Measurements from ENCODE around the gene LOXL4. TPM values are rescaled to one million over a fixed set of nuclear protein-coding genes. Genes with fewer than 3 reads are reported as not detected.

The LOXL4 gene
- total and polyA plus RNA-seq, 2 donors, result 0.99 to 3.6 TPM

DNA sequence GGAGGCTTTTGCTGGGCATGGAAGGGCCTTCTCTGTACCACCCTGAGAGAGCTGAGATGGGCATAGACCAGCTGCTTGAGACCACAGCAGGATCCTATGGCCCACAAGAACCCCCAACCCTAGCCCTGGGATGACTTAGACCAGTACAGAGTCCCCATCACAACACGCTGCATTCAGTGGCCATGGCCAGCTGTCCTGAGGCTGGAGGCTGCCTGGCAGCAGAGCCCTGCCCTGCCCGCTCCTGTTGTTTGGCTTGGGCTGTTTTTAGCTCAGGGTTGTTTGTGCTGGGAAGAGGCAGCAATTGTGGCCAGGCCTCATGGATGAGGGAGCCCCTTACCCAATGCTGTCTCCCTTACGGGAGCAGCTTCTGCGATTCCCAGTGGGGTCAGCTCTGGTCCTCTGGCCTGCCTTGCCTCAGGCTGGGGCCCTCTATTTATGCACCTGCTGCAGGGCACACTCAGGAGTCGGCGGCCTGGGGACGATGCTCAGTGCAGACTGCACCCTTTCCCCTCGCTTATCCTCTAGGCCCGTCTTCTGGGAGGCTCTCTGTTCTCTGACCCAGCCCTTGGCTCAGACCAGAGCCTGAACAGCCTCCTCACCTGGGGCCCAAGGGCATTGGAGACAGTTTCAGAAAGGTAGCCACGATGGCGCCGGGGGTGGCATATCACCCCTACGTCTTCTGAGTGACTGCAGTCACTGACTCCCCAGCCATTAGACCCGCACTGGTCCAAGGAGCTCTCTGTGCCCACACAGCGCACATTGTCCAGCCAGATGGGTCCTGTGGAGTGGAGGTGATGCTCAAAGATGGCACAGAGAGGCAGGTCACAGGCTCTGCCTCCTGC is 6.3 kb downstream of the LOXL4 start:
- DNase-seq (ENCODE audit: low read depth in 6 of 9, low spot score in 9 of 9), result no peak
- WGBS, result 91% methylated on average over 15 of the region's 15 CpGs
- H3K36me3 ChIP-seq (ENCODE audit: control insufficient read depth in 2 of 2, insufficient read depth in 2 of 2, low read length in 1 of 2), result no peaks in the 10 kb centered on the region
- H3K4me1 ChIP-seq (ENCODE audit: control insufficient read depth in 2 of 2, insufficient read depth in 2 of 2, low read length in 2 of 2), result no peaks in the 10 kb centered on the region
- H3K9me3 ChIP-seq (ENCODE audit: control insufficient read depth in 2 of 2, insufficient read depth in 1 of 2, low read length in 1 of 2), result no peaks in the 10 kb centered on the region
- H3K4me3 ChIP-seq (ENCODE audit: low read length in 2 of 2), result no peak overlapping the region
- no peak overlapping the region for H3K27ac ChIP-seq (ENCODE audit: low read depth in 1 of 2, low read length in 1 of 2)
- H3K27me3 ChIP-seq (ENCODE audit: control insufficient read depth in 2 of 2, insufficient read depth in 1 of 2, low read length in 1 of 2), result peaks cover 0 to 6% of the 10 kb centered on the region in 2 donors

DNA sequence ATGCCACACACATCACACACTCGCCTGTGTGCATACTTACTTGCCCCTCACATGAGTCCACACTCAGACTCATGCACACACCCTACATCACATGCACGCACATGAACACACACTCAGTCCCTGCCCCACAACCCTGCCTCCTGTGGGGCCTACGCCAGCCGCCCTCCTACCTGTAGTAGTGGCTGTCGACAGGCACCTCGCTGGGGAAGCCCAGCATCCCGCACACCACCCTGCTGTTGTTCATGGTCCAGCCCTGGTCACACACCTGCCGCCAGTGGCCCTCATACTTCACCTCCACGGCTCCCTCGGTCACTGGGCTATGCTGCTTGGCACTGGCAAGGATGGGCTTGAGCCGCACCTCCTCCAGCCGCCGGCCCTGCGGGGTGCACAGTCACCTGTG is 7.2 kb downstream of the LOXL4 start:
- Histone ChIP-seq H3K36me3 (ENCODE audit: control insufficient read depth in 2 of 2, insufficient read depth in 2 of 2, low read length in 1 of 2) (peaks cover 0 to 1% of the 10 kb centered on the region in 2 donors), H3K9me3 (ENCODE audit: control insufficient read depth in 2 of 2, insufficient read depth in 1 of 2, low read length in 1 of 2) (no peaks in the 10 kb centered on the region), H3K4me3 (ENCODE audit: low read length in 2 of 2) (no peak overlapping the region), H3K27ac (ENCODE audit: low read depth in 1 of 2, low read length in 1 of 2) (no peak overlapping the region), H3K27me3 (ENCODE audit: control insufficient read depth in 2 of 2, insufficient read depth in 1 of 2, low read length in 1 of 2) (no peaks in the 10 kb centered on the region), H3K4me1 (ENCODE audit: control insufficient read depth in 2 of 2, insufficient read depth in 2 of 2, low read length in 2 of 2) (no peaks in the 10 kb centered on the region)
- 96% methylated on average over 14 of the region's 14 CpGs for WGBS
- DNase-seq (ENCODE audit: low read depth in 6 of 9, low spot score in 9 of 9), result no peak

DNA sequence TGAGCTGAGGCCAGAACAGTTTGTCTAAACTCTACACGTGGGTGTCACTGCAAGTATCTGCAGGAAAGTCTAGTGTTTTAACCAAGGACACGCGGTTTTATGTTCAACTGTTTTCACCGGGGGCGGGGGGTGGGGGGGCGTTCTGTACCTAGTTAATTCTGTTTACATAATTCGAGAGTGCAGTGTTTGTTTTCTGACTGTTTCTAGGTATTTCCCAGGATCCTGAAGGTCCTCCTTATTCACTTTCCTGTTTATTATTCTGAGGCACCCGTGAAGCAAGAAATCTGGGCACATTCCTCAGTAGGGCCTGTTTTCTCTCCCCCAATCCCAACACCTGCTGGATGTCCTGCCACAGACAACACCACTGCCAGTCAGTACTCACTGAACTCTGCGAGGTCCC is 7.6 kb downstream of the LOXL4 start:
- WGBS, result 91% methylated on average over 9 of the region's 9 CpGs
- H3K36me3 ChIP-seq (ENCODE audit: control insufficient read depth in 2 of 2, insufficient read depth in 2 of 2, low read length in 1 of 2), result peaks cover 0 to 5% of the 10 kb centered on the region in 2 donors
- H3K27ac ChIP-seq (ENCODE audit: low read depth in 1 of 2, low read length in 1 of 2), result no peak overlapping the region

DNA sequence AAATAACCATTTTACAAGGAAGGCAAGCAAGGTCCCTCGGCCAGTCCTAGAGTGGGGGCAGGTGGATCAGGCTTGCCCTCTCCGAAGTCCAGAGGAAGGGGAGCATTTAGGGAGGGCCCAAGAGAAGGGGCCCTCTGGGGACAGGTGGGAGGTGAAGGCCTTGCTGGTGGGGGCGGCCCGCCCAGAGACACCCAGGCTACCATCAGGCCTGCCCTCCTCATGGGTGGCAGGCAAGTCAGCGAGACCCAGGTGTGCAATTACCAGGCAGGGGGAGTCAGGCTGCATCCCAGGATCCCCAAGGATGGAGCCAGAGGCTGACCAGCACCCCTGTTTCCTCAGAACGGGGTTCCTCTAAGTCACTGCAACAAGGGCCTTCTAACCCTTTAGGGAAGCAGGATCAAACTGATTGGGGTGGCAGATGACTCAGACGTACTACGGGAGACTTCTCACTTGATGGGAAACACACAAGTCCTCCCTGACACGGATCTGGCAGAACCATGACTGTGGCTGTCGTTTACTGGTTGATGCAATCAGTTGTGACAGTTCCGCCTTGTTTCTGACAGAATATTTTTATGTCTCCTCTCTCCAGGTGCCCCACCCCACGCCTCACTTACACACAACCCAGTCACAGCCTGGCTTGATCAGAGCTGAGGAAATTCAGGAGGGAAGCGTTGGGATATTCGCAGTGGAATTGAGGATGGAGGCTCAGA is 8.2 kb downstream of the LOXL4 start:
- Histone ChIP-seq H3K4me3 (ENCODE audit: low read length in 2 of 2) (no peak overlapping the region), H3K36me3 (ENCODE audit: control insufficient read depth in 2 of 2, insufficient read depth in 2 of 2, low read length in 1 of 2) (peaks cover 0 to 6% of the 10 kb centered on the region in 2 donors), H3K27ac (ENCODE audit: low read depth in 1 of 2, low read length in 1 of 2) (no peak overlapping the region), H3K9me3 (ENCODE audit: control insufficient read depth in 2 of 2, insufficient read depth in 1 of 2, low read length in 1 of 2) (no peaks in the 10 kb centered on the region), H3K4me1 (ENCODE audit: control insufficient read depth in 2 of 2, insufficient read depth in 2 of 2, low read length in 2 of 2) (no peaks in the 10 kb centered on the region), H3K27me3 (ENCODE audit: control insufficient read depth in 2 of 2, insufficient read depth in 1 of 2, low read length in 1 of 2) (no peaks in the 10 kb centered on the region)
- no peak for DNase-seq (ENCODE audit: low read depth in 6 of 9, low spot score in 9 of 9)
- WGBS, result 91% methylated on average over 14 of the region's 14 CpGs

More for the DNA sequence above, 7.6 kb downstream of the LOXL4 start:
- Histone ChIP-seq H3K27me3 (ENCODE audit: control insufficient read depth in 2 of 2, insufficient read depth in 1 of 2, low read length in 1 of 2) (no peaks in the 10 kb centered on the region), H3K4me1 (ENCODE audit: control insufficient read depth in 2 of 2, insufficient read depth in 2 of 2, low read length in 2 of 2) (no peaks in the 10 kb centered on the region), H3K4me3 (ENCODE audit: low read length in 2 of 2) (no peak overlapping the region), H3K9me3 (ENCODE audit: control insufficient read depth in 2 of 2, insufficient read depth in 1 of 2, low read length in 1 of 2) (no peaks in the 10 kb centered on the region)
- no peak for DNase-seq (ENCODE audit: low read depth in 6 of 9, low spot score in 9 of 9)

DNA sequence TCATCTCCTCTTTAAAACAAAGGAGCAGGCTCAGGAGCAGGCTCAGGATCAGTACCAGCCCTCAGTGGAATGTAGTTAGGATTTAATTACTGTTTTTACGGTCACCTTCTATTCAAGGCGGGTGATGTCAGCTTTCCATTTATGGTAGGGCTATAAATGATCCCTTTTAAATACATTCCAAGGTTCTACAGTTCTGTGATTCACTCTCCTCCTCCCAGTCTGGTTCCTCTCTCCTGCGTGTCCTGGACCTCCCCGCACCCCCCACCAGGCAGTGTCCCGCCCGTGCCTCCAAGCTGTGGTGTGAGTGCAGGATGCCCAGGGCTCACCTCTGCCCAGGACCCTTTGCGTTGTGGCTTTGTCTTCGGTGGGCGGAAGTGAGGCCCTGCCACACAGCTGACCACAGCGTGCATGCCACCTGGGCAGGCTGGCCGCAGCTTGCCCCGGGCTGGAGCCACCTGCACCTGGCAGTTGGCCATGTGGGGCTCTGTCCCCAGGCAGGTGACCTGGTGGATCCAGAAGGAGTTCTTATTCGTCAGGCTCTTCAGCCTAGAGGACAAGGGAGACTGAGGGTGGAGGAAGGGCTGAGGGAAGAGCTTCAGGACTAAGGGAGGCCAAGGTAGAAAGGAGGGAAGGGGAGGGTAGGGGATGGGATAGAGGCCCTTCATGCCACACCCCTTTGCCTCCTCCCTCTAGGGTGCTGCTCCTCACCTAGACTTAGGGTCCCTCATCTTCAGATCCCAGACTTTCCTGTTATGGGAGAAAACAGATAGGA is 9.1 kb downstream of the LOXL4 start:
- H3K27me3 ChIP-seq (ENCODE audit: control insufficient read depth in 2 of 2, insufficient read depth in 1 of 2, low read length in 1 of 2), result no peaks in the 10 kb centered on the region
- peaks cover 0 to 6% of the 10 kb centered on the region in 2 donors for H3K36me3 ChIP-seq (ENCODE audit: control insufficient read depth in 2 of 2, insufficient read depth in 2 of 2, low read length in 1 of 2)
- DNase-seq (ENCODE audit: low read depth in 6 of 9, low spot score in 9 of 9), result no peak
- H3K9me3 ChIP-seq (ENCODE audit: control insufficient read depth in 2 of 2, insufficient read depth in 1 of 2, low read length in 1 of 2), result no peaks in the 10 kb centered on the region
- H3K4me1 ChIP-seq (ENCODE audit: control insufficient read depth in 2 of 2, insufficient read depth in 2 of 2, low read length in 2 of 2), result no peaks in the 10 kb centered on the region
- WGBS, result 82% methylated on average over 13 of the region's 13 CpGs
- H3K27ac ChIP-seq (ENCODE audit: low read depth in 1 of 2, low read length in 1 of 2), result no peak overlapping the region
- no peak overlapping the region for H3K4me3 ChIP-seq (ENCODE audit: low read length in 2 of 2)

DNA sequence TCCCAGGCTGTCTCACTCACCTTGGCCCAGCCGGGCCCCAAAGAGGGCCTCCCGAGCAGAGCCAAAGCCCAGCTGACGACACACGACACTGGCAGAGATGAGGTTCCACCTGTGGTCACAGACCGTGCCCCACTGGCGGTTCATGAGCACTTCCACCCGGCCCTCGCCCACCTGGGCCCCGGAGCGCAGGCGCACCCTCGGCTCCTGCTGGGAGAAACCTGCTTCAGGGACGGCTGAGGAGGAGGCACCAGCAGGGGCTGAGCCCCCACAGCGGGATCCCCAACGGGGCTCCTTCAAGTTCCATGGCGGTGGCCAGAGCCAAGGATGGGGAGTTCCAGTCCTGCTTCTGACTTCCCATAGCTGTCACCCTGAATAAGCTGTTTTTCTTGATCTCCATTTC is 10.0 kb downstream of the LOXL4 start:
- Histone ChIP-seq H3K36me3 (ENCODE audit: control insufficient read depth in 2 of 2, insufficient read depth in 2 of 2, low read length in 1 of 2) (peaks cover 0 to 6% of the 10 kb centered on the region in 2 donors), H3K27ac (ENCODE audit: low read depth in 1 of 2, low read length in 1 of 2) (no peak overlapping the region), H3K27me3 (ENCODE audit: control insufficient read depth in 2 of 2, insufficient read depth in 1 of 2, low read length in 1 of 2) (no peaks in the 10 kb centered on the region), H3K9me3 (ENCODE audit: control insufficient read depth in 2 of 2, insufficient read depth in 1 of 2, low read length in 1 of 2) (no peaks in the 10 kb centered on the region), H3K4me1 (ENCODE audit: control insufficient read depth in 2 of 2, insufficient read depth in 2 of 2, low read length in 2 of 2) (no peaks in the 10 kb centered on the region), H3K4me3 (ENCODE audit: low read length in 2 of 2) (no peak overlapping the region)
- 94% methylated on average over 16 of the region's 16 CpGs for WGBS
- DNase-seq (ENCODE audit: low read depth in 6 of 9, low spot score in 9 of 9), result no peak

DNA sequence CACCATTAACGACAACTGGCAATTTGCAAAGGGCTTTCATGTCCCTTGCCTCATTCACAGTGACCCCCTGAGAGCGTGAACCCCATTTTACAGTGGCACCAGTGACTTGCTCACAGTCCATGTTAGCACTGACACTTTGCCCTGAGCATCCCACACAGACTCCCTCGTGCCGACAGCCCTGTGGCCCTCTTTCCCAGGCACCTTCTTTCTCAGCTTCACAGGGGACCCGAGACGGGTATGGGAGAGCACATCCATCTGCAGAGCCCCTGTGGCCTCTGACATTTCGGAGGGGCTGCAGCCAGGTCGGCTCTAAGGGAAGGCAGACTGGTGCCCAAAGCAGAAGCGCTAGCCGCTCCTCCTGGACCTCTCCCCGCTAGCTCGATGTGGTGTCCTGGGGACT is 10.8 kb downstream of the LOXL4 start:
- H3K4me3 ChIP-seq (ENCODE audit: low read length in 2 of 2), result no peak overlapping the region
- H3K9me3 ChIP-seq (ENCODE audit: control insufficient read depth in 2 of 2, insufficient read depth in 1 of 2, low read length in 1 of 2), result no peaks in the 10 kb centered on the region
- H3K27ac ChIP-seq (ENCODE audit: low read depth in 1 of 2, low read length in 1 of 2), result no peak overlapping the region
- no peaks in the 10 kb centered on the region for H3K27me3 ChIP-seq (ENCODE audit: control insufficient read depth in 2 of 2, insufficient read depth in 1 of 2, low read length in 1 of 2)
- 97% methylated on average over 12 of the region's 12 CpGs for WGBS
- H3K4me1 ChIP-seq (ENCODE audit: control insufficient read depth in 2 of 2, insufficient read depth in 2 of 2, low read length in 2 of 2), result no peaks in the 10 kb centered on the region
- DNase-seq (ENCODE audit: low read depth in 6 of 9, low spot score in 9 of 9), result no peak
- H3K36me3 ChIP-seq (ENCODE audit: control insufficient read depth in 2 of 2, insufficient read depth in 2 of 2, low read length in 1 of 2), result peaks cover 0 to 10% of the 10 kb centered on the region in 2 donors

DNA sequence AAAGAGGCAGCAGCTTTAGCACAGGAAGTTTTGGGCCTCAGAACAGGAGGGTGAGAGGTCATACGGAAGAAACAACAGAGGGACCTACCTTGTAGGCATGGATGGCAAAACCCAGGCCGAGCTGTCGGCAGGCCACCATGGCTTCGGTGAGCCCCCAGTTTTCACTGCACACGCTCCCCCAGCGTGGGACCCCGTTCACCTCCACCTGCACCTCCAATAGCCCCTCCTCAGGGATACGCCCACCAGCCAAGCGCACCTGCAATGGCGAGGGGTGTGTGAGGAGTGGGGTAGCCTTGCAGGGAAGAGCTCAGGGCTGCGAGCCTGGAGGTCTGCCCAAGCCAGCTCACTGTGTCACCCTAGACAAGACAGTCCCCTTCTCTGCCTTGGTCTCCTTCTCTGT is 11.3 kb downstream of the LOXL4 start:
- WGBS, result 97% methylated on average over 11 of the region's 11 CpGs
- H3K36me3 ChIP-seq (ENCODE audit: control insufficient read depth in 2 of 2, insufficient read depth in 2 of 2, low read length in 1 of 2), result peaks cover 0 to 10% of the 10 kb centered on the region in 2 donors
- H3K4me1 ChIP-seq (ENCODE audit: control insufficient read depth in 2 of 2, insufficient read depth in 2 of 2, low read length in 2 of 2), result no peaks in the 10 kb centered on the region
- no peak for DNase-seq (ENCODE audit: low read depth in 6 of 9, low spot score in 9 of 9)
- no peak overlapping the region for H3K27ac ChIP-seq (ENCODE audit: low read depth in 1 of 2, low read length in 1 of 2)
- no peaks in the 10 kb centered on the region for H3K27me3 ChIP-seq (ENCODE audit: control insufficient read depth in 2 of 2, insufficient read depth in 1 of 2, low read length in 1 of 2)
- H3K4me3 ChIP-seq (ENCODE audit: low read length in 2 of 2), result no peak overlapping the region
- no peaks in the 10 kb centered on the region for H3K9me3 ChIP-seq (ENCODE audit: control insufficient read depth in 2 of 2, insufficient read depth in 1 of 2, low read length in 1 of 2)
